Testis (tissue), 3 donors: ENCODE data around the gene FHIT. TPM values are rescaled to one million over a fixed set of nuclear protein-coding genes. Genes with fewer than 3 reads are reported as not detected.

Experiments
- DNase-seq: peaks from one replicate; pipeline ENCODE4 v3.0.0-alpha.2; 2019
- H3K27ac ChIP-seq, 2 donors: fragments of 200-600 bp; sonication (generic); one replicate each; pipeline ENCODE4 v1.5.1; 2019
- H3K27me3 ChIP-seq: fragments of 200-600 bp; sonication (generic); one replicate; pipeline ENCODE4 v1.5.1; 2019
- H3K36me3 ChIP-seq: fragments of 200-600 bp; sonication (generic); one replicate; pipeline ENCODE4 v1.5.1; 2017; ENCODE audit warnings: low read depth; ENCODE audit errors: missing control alignments
- H3K4me1 ChIP-seq: fragments of 200-600 bp; sonication (generic); one replicate; pipeline ENCODE4 v1.5.1; 2019
- H3K4me3 ChIP-seq, 2 donors: fragments of 200-600 bp; sonication (generic); one replicate each; pipeline ENCODE4 v1.5.1; 2017 to 2019
- H3K9me3 ChIP-seq: fragments of 200-600 bp; sonication (generic); one replicate; pipeline ENCODE4 v1.5.1; 2017
- CTCF ChIP-seq, 3 experiments: fragments of 450-650 bp in 2 of 3; fragments of 200-600 bp in 1 of 3; sonication (generic) in 1 of 3; IDR thresholded peaks; one replicate each; pipeline ENCODE4 v1.5.1; 2016 to 2019; ENCODE audit warnings: antibody characterized with exemption in 3 of 3, mild to moderate bottlenecking in 2 of 3, moderate library complexity in 1 of 3
- POLR2A ChIP-seq: fragments of 450-650 bp; IDR thresholded peaks from one replicate; pipeline ENCODE4 v1.6.1; 2017; ENCODE audit warnings: antibody characterized with exemption, mild to moderate bottlenecking, moderate library complexity
- WGBS, 2 donors: methylation state at CpG; one replicate each; pipeline ENCODE4 v1.1.5; 2018; 5-methylcytosine and 5-hydroxymethylcytosine counted together
- intact Hi-C: fragments of 100-400 bp; cut with DNase I; formaldehyde crosslinking; loops from one replicate; pipeline ENCODE4 v1.15.1; 2023; ENCODE audit warnings: low total_unique reads
- polyA plus RNA-seq: library from polyadenylated mRNA; stranded (reverse); fragments of 350-450 nt; fragmentation: Illumina TruSeq; extraction: RNeasy Lipid Tissue Mini Kit (QIAGEN cat#74804); gene quantifications from one replicate; pipeline ENCODE4 v1.2.3, GENCODE V29; 2014; ENCODE audit warnings: low read depth, low replicate concordance; ENCODE audit not compliant: insufficient read depth
- total RNA-seq, 2 donors: library from RNA; depleted of rRNA; stranded (reverse); fragments of >200 nt; gene quantifications; one replicate each; pipeline ENCODE4 v1.2.3, GENCODE V29; 2016

The FHIT gene
- total and polyA plus RNA-seq, 3 donors from 2014 or later = 10.1 to 29.6 (median 15.5) TPM

- H3K9me3 ChIP-seq = no peaks in the 10 kb centered on the region
- H3K4me3 ChIP-seq = no peak overlapping the region
- intact Hi-C loops = no loop called here
- H3K27me3 ChIP-seq = no peaks in the 10 kb centered on the region
- H3K36me3 ChIP-seq = no peaks in the 10 kb centered on the region
- H3K27ac ChIP-seq = no peak overlapping the region
- 68 to 95% methylated on average over 4 of the region's 4 CpGs for WGBS, 2 donors
- TF ChIP-seq CTCF (IDR thresholded peaks at IDR 0.05) (no peak), POLR2A (no peak)
- no peak for DNase-seq
- no peaks in the 10 kb centered on the region for H3K4me1 ChIP-seq
These were observed 440.4 kb downstream of the FHIT start for GRCh38 chr3:60810881-60811280.

- TF ChIP-seq CTCF (IDR thresholded peaks at IDR 0.05) = no peak
- TF ChIP-seq POLR2A = no peak
- no peaks in the 10 kb centered on the region for H3K36me3 ChIP-seq
- H3K4me1 ChIP-seq = no peaks in the 10 kb centered on the region
- intact Hi-C loops = no loop called here
- no peak overlapping the region for H3K4me3 ChIP-seq
- H3K27me3 ChIP-seq = no peaks in the 10 kb centered on the region
- H3K27ac ChIP-seq = no peak overlapping the region
- no peak for DNase-seq
- WGBS, 2 donors = 90 to 91% methylated on average over 4 of the region's 4 CpGs
- H3K9me3 ChIP-seq = no peaks in the 10 kb centered on the region
These were observed 441.2 kb downstream of the FHIT start for GRCh38 chr3:60809857-60810610.

- no peak overlapping the region for H3K27ac ChIP-seq
These were observed 447.8 kb downstream of the FHIT start for GRCh38 chr3:60803216-60804173.

GRCh38 chr3:60801307-60801706 lies 449.9 kb downstream of the FHIT start:
- TF ChIP-seq CTCF (IDR thresholded peaks at IDR 0.05) = no peak
- TF ChIP-seq POLR2A = no peak
- H3K27me3 ChIP-seq = no peaks in the 10 kb centered on the region
- 80 to 87% methylated on average over 2 of the region's 2 CpGs for WGBS, 2 donors
- intact Hi-C loops = no loop called here
- H3K27ac ChIP-seq = no peak overlapping the region
- H3K4me3 ChIP-seq = no peak overlapping the region
- no peaks in the 10 kb centered on the region for H3K9me3 ChIP-seq
- no peaks in the 10 kb centered on the region for H3K36me3 ChIP-seq
- H3K4me1 ChIP-seq = no peaks in the 10 kb centered on the region
- no peak for DNase-seq

More at GRCh38 chr3:60803216-60804173, 447.8 kb downstream of the FHIT start:
- Histone ChIP-seq H3K36me3 (no peaks in the 10 kb centered on the region), H3K4me1 (no peaks in the 10 kb centered on the region), H3K27me3 (no peaks in the 10 kb centered on the region), H3K4me3 (no peak overlapping the region), H3K9me3 (no peaks in the 10 kb centered on the region)
- 75 to 79% methylated on average over 19 of the region's 19 CpGs for WGBS, 2 donors
- no peak for DNase-seq
- TF ChIP-seq CTCF (IDR thresholded peaks at IDR 0.05) (no peak), POLR2A (no peak)
- intact Hi-C loops = no loop called here
